ENCODE measurements around the gene STAC. TPM values are rescaled to one million over a fixed set of nuclear protein-coding genes. Genes with fewer than 3 reads are reported as not detected.
"Not testable (repeated sequence)": the region's sequence is repeated elsewhere in the genome, so short reads cannot be mapped to it uniquely, and the experiment has no call there.

The STAC gene
- total and polyA plus RNA-seq, 2 donors (not counting 3 experiments of a cell fraction or from before 2014, with no cell fraction given), result 0.03 to 0.88 TPM

DNA sequence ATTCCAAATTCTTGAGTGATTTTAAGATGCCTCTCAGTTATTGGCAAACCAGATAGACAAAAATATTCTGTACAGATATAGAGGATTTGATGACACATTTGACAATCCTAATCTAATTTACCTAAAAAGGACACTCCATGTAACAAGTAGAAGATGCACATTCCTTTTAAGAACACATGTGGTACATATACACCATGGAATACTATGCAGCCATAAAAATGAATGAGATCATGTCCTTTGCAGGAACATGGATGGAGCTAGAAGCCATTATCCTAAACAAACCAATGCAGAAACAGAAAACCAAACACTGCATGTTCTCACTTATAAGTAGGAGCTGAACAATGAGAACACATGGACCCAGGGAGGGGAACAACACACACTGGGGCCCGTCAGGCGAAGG is 119.7 kb downstream of the STAC start:
- H3K36me3 ChIP-seq (ENCODE audit: control insufficient read depth in 2 of 2, extremely low read depth in 1 of 2, insufficient read depth in 2 of 2, low read length in 2 of 2); H3K9me3 ChIP-seq (replicated peaks; ENCODE audit: control insufficient read depth, insufficient read depth, low read length); H3K4me2 ChIP-seq (ENCODE audit: insufficient read depth, low read length); BruUV-seq (replicated peaks); POLR2A ChIA-PET; H3K4me3 ChIP-seq (replicated peaks in 1 of 3; ENCODE audit: insufficient read depth in 1 of 3, low read depth in 1 of 3, low read length in 3 of 3); DNase-seq (ENCODE audit: low read depth, low spot score); H3K4me1 ChIP-seq (ENCODE audit: control insufficient read depth, extremely low read depth, insufficient read depth, low read length); H3K27ac ChIP-seq (ENCODE audit: insufficient read depth, low read depth, low read length); H4K20me1 ChIP-seq (replicated peaks; ENCODE audit: control insufficient read depth, extremely low read depth, insufficient read depth, low read length); CTCF ChIA-PET; H3K27me3 ChIP-seq (ENCODE audit: control insufficient read depth in 2 of 2, insufficient read depth in 2 of 2, low read length in 2 of 2); FAIRE-seq; H2AFZ ChIP-seq (ENCODE audit: low read depth, low read length); dilution Hi-C loops (cut with MboI; ENCODE audit: extremely low pct_ligation_motif_present, low sequenced_read_pairs); H3K9me1 ChIP-seq (replicated peaks; ENCODE audit: control insufficient read depth, extremely low read depth, insufficient read depth, low read length); intact Hi-C loops (cut with micrococcal nuclease); H3K79me2 ChIP-seq (ENCODE audit: control insufficient read depth, insufficient read depth, low read length); H3K9ac ChIP-seq (replicated peaks; ENCODE audit: extremely low read depth, insufficient read depth, low read length): not testable (repeated sequence)

GRCh38 chr3:36501616-36502015 is 121.3 kb downstream of the STAC start:
- FAIRE-seq (no peak), DNase-seq (ENCODE audit: low read depth, low spot score) (no peak)
- Histone ChIP-seq H3K27me3 (ENCODE audit: control insufficient read depth in 2 of 2, insufficient read depth in 2 of 2, low read length in 2 of 2) (no peaks in the 10 kb centered on the region), H3K9me1 (replicated peaks; ENCODE audit: control insufficient read depth, extremely low read depth, insufficient read depth, low read length) (no peaks in the 10 kb centered on the region), H3K9ac (replicated peaks; ENCODE audit: extremely low read depth, insufficient read depth, low read length) (no peak overlapping the region), H4K20me1 (replicated peaks; ENCODE audit: control insufficient read depth, extremely low read depth, insufficient read depth, low read length) (no peaks in the 10 kb centered on the region), H3K27ac (ENCODE audit: insufficient read depth, low read depth, low read length) (no peak overlapping the region), H3K36me3 (ENCODE audit: control insufficient read depth in 2 of 2, extremely low read depth in 1 of 2, insufficient read depth in 2 of 2, low read length in 2 of 2) (no peaks in the 10 kb centered on the region), H3K4me3 (replicated peaks in 1 of 3; ENCODE audit: insufficient read depth in 1 of 3, low read depth in 1 of 3, low read length in 3 of 3) (no peak overlapping the region), H2AFZ (ENCODE audit: low read depth, low read length) (no peak overlapping the region), H3K9me3 (replicated peaks; ENCODE audit: control insufficient read depth, insufficient read depth, low read length) (peaks cover 2% of the 10 kb centered on the region), H3K79me2 (ENCODE audit: control insufficient read depth, insufficient read depth, low read length) (no peaks in the 10 kb centered on the region), H3K4me2 (ENCODE audit: insufficient read depth, low read length) (no peak overlapping the region), H3K4me1 (ENCODE audit: control insufficient read depth, extremely low read depth, insufficient read depth, low read length) (no peaks in the 10 kb centered on the region)
- CTCF ChIA-PET, result interaction anchor here (1.1 kb wide), 1 partner anchor 11 kb away, joined by 3 read pairs; no protein-coding TSS in a partner anchor
- no peak for TF ChIP-seq MYC (IDR thresholded peaks at IDR 0.05; ENCODE audit: low read depth, low read length)
- dilution Hi-C loops (cut with MboI; ENCODE audit: extremely low pct_ligation_motif_present, low sequenced_read_pairs), result no loop called here
- intact Hi-C loops (cut with micrococcal nuclease), result no loop called here
- POLR2A ChIA-PET, result no interaction called here
- no TSS peak for BruUV-seq (replicated peaks)

- intact Hi-C loops (cut with micrococcal nuclease) (no loop called here), dilution Hi-C loops (cut with MboI; ENCODE audit: extremely low pct_ligation_motif_present, low sequenced_read_pairs) (no loop called here)
- no peak for DNase-seq (ENCODE audit: low read depth, low spot score)
- H3K4me3 ChIP-seq (replicated peaks in 1 of 3; ENCODE audit: insufficient read depth in 1 of 3, low read depth in 1 of 3, low read length in 3 of 3), result no peak overlapping the region
- no peaks in the 10 kb centered on the region for H3K36me3 ChIP-seq (ENCODE audit: control insufficient read depth in 2 of 2, extremely low read depth in 1 of 2, insufficient read depth in 2 of 2, low read length in 2 of 2)
- no TSS peak for BruUV-seq (replicated peaks)
- no peaks in the 10 kb centered on the region for H3K9me1 ChIP-seq (replicated peaks; ENCODE audit: control insufficient read depth, extremely low read depth, insufficient read depth, low read length)
- POLR2A ChIA-PET, result no interaction called here
- H2AFZ ChIP-seq (ENCODE audit: low read depth, low read length), result no peak overlapping the region
- no peak overlapping the region for H3K27ac ChIP-seq (ENCODE audit: insufficient read depth, low read depth, low read length)
- no peaks in the 10 kb centered on the region for H4K20me1 ChIP-seq (replicated peaks; ENCODE audit: control insufficient read depth, extremely low read depth, insufficient read depth, low read length)
- no peak overlapping the region for H3K4me2 ChIP-seq (ENCODE audit: insufficient read depth, low read length)
- no peaks in the 10 kb centered on the region for H3K4me1 ChIP-seq (ENCODE audit: control insufficient read depth, extremely low read depth, insufficient read depth, low read length)
- CTCF ChIA-PET, result no interaction called here
- H3K9me3 ChIP-seq (replicated peaks; ENCODE audit: control insufficient read depth, insufficient read depth, low read length), result peaks cover 2% of the 10 kb centered on the region
- no peaks in the 10 kb centered on the region for H3K79me2 ChIP-seq (ENCODE audit: control insufficient read depth, insufficient read depth, low read length)
- no peak overlapping the region for H3K9ac ChIP-seq (replicated peaks; ENCODE audit: extremely low read depth, insufficient read depth, low read length)
- TF ChIP-seq, protein P1, sequence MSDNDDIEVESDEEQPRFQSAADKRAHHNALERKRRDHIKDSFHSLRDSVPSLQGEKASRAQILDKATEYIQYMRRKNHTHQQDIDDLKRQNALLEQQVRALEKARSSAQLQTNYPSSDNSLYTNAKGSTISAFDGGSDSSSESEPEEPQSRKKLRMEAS (IDR thresholded peaks at IDR 0.05; ENCODE audit: insufficient read depth, insufficient read length), result no peak
- TF ChIP-seq, protein P2, sequence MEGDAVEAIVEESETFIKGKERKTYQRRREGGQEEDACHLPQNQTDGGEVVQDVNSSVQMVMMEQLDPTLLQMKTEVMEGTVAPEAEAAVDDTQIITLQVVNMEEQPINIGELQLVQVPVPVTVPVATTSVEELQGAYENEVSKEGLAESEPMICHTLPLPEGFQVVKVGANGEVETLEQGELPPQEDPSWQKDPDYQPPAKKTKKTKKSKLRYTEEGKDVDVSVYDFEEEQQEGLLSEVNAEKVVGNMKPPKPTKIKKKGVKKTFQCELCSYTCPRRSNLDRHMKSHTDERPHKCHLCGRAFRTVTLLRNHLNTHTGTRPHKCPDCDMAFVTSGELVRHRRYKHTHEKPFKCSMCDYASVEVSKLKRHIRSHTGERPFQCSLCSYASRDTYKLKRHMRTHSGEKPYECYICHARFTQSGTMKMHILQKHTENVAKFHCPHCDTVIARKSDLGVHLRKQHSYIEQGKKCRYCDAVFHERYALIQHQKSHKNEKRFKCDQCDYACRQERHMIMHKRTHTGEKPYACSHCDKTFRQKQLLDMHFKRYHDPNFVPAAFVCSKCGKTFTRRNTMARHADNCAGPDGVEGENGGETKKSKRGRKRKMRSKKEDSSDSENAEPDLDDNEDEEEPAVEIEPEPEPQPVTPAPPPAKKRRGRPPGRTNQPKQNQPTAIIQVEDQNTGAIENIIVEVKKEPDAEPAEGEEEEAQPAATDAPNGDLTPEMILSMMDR (IDR thresholded peaks at IDR 0.05; ENCODE audit: extremely low read depth in 1 of 2, insufficient read depth in 1 of 2, low read depth in 1 of 2, low read length in 2 of 2), result no peak
- TF ChIP-seq JUN (IDR thresholded peaks at IDR 0.05; ENCODE audit: borderline replicate concordance, insufficient read depth, insufficient read length, low read depth) (no peak), FOS (IDR thresholded peaks at IDR 0.05; ENCODE audit: borderline replicate concordance, insufficient read depth, low read length) (no peak), POLR2A (IDR thresholded peaks at IDR 0.05; ENCODE audit: low read depth, low read length) (no peak), EZH2 (IDR thresholded peaks at IDR 0.05; ENCODE audit: borderline replicate concordance, low read depth, low read length, severe bottlenecking) (no peak), GATA2 (IDR thresholded peaks at IDR 0.05; ENCODE audit: insufficient read depth, insufficient read length, low read depth, low read length) (no peak), MYC (IDR thresholded peaks at IDR 0.05; ENCODE audit: low read depth, low read length) (no peak), POLR2AphosphoS5 (IDR thresholded peaks at IDR 0.05; ENCODE audit: insufficient read depth, low read depth, low read length) (no peak)
- H3K27me3 ChIP-seq (ENCODE audit: control insufficient read depth in 2 of 2, insufficient read depth in 2 of 2, low read length in 2 of 2), result no peaks in the 10 kb centered on the region
- FAIRE-seq, result no peak
Observed at GRCh38 chr3:36505393-36505792, 125.1 kb downstream of the STAC start.

Measured in endothelial cell of umbilical vein (primary cell).